ENCODE data around the gene ESF1.

The ESF1 gene

DNA sequence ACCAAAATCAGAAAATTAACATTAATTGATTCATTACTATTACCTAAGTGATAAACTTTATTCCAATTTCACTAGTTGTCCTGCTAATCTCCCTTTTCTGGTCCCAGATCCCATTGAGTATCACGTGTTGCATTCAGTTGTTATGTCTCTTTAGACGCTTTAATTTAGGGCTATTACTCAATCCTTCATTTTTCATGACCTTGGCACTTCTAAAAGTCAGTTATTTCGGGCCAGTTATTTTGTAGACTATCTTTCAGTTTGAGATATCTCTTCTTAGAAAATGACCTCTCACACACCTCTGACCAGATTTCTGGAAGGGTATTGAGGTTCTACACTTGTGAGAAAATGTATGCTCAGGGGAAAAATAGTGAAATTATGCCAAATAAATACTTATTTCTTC, 112.0 kb downstream of the ESF1 start:
- no peak overlapping the region for H3K4me3 ChIP-seq (ENCODE audit: low read depth, low read length)
- TF ChIP-seq, protein P1, sequence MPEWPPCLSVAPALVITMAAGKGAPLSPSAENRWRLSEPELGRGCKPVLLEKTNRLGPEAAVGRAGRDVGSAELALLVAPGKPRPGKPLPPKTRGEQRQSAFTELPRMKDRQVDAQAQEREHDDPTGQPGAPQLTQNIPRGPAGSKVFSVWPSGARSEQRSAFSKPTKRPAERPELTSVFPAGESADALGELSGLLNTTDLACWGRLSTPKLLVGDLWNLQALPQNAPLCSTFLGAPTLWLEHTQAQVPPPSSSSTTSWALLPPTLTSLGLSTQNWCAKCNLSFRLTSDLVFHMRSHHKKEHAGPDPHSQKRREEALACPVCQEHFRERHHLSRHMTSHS (tag by site-specific recombination; IDR thresholded peaks at IDR 0.05) = no peak
- TF ChIP-seq ZNF404 (tag by site-specific recombination; IDR thresholded peaks at IDR 0.05) (no peak), KLF1 (tag by site-specific recombination; IDR thresholded peaks at IDR 0.05) (no peak), PRDM1 (tag by site-specific recombination; IDR thresholded peaks at IDR 0.05) (no peak), ZNF114 (tag by site-specific recombination; IDR thresholded peaks at IDR 0.05) (no peak), GLI2 (tag by site-specific recombination; IDR thresholded peaks at IDR 0.05; ENCODE audit: borderline replicate concordance, low read depth) (no peak)
- TF ChIP-seq, protein P2, sequence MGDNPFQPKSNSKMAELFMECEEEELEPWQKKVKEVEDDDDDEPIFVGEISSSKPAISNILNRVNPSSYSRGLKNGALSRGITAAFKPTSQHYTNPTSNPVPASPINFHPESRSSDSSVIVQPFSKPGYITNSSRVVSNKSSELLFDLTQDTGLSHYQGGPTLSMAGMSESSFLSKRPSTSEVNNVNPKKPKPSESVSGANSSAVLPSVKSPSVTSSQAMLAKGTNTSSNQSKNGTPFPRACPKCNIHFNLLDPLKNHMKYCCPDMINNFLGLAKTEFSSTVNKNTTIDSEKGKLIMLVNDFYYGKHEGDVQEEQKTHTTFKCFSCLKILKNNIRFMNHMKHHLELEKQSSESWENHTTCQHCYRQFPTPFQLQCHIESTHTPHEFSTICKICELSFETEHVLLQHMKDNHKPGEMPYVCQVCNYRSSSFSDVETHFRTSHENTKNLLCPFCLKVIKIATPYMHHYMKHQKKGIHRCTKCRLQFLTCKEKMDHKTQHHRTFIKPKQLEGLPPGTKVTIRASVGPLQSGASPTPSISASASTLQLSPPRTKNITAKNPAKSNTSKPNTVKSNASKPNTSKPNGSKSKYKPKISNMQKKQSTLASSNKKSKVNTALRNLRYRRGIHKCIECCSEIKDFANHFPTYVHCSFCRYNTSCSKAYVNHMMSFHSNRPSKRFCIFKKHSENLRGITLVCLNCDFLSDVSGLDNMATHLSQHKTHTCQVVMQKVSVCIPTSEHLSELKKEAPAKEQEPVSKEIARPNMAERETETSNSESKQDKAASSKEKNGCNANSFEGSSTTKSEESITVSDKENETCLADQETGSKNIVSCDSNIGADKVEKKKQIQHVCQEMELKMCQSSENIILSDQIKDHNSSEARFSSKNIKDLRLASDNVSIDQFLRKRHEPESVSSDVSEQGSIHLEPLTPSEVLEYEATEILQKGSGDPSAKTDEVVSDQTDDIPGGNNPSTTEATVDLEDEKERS (tag by site-specific recombination; IDR thresholded peaks at IDR 0.05) = no peak
- TF ChIP-seq, protein P3, sequence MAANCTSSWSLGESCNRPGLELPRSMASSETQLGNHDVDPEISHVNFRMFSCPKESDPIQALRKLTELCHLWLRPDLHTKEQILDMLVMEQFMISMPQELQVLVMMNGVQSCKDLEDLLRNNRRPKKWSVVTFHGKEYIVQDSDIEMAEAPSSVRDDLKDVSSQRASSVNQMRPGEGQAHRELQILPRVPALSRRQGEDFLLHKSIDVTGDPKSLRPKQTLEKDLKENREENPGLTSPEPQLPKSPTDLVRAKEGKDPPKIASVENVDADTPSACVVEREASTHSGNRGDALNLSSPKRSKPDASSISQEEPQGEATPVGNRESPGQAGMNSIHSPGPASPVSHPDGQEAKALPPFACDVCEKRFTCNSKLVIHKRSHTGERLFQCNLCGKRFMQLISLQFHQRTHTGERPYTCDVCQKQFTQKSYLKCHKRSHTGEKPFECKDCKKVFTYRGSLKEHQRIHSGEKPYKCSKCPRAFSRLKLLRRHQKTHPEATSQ (tag by site-specific recombination; IDR thresholded peaks at IDR 0.05) = no peak
- H3K4me1 ChIP-seq (ENCODE audit: control insufficient read depth, insufficient read depth, low read length) = 0 out of 2 replicates have a peak, but pooled peaks cover 1% of the 10 kb centered on the region
- CTCF ChIA-PET = no interaction called here
- H3K9me3 ChIP-seq (ENCODE audit: control insufficient read depth, insufficient read depth, low read depth, low read length) = no peaks in the 10 kb centered on the region
- no peak overlapping the region for H3K27ac ChIP-seq (ENCODE audit: extremely low read depth, low read depth, low read length)
- H3K36me3 ChIP-seq (ENCODE audit: control insufficient read depth in 2 of 2, insufficient read depth in 1 of 2, low read length in 2 of 2) = no peaks in the 10 kb centered on the region
- POLR2A ChIA-PET = no interaction called here

DNA sequence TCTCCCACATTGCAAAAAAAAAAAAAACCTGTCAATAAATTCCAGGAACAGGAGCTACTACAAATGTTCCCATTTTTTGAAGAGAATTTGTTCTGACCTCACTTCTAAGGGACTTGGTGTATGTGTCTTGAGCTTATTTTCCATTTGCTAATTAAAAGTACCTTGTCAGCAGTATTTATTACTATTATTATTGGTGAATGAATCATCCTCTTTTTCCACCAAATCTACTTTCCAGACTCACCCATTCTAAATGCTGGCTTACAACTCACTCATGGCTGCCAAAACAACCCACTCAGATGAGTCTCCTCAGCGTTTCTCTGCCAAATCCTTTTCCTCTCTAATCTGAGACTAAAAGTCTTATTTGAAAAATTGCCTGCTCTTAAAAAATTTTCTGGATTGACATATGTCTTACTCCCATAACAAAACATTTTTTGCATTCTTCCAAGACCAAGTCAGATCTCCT, 112.8 kb downstream of the ESF1 start:
- Histone ChIP-seq H3K36me3 (ENCODE audit: control insufficient read depth in 2 of 2, insufficient read depth in 1 of 2, low read length in 2 of 2) (no peaks in the 10 kb centered on the region), H3K27ac (ENCODE audit: extremely low read depth, low read depth, low read length) (no peak overlapping the region), H3K4me1 (ENCODE audit: control insufficient read depth, insufficient read depth, low read length) (no peaks in the 10 kb centered on the region), H3K4me3 (ENCODE audit: low read depth, low read length) (no peak overlapping the region), H3K9me3 (ENCODE audit: control insufficient read depth, insufficient read depth, low read depth, low read length) (no peaks in the 10 kb centered on the region)
- CTCF ChIA-PET = interaction anchor here (0.6 to 0.8 kb wide), 2 partner anchors 9 to 349 kb away, joined by 3 to 6 read pairs; no protein-coding TSS in a partner anchor
- POLR2A ChIA-PET = no interaction called here
- no peak for TF ChIP-seq ZNF350 (tag by site-specific recombination; IDR thresholded peaks at IDR 0.05)
- TF ChIP-seq ZNF266 (tag by site-specific recombination; IDR thresholded peaks at IDR 0.05; ENCODE audit: low read depth) = no peak
- no peak for TF ChIP-seq ZNF558 (tag by site-specific recombination; IDR thresholded peaks at IDR 0.05)
- no peak for TF ChIP-seq ZNF843 (tag by site-specific recombination; IDR thresholded peaks at IDR 0.05)
- no peak for TF ChIP-seq ZNF10 (tag by site-specific recombination; IDR thresholded peaks at IDR 0.05)
- TF ChIP-seq, protein P4, sequence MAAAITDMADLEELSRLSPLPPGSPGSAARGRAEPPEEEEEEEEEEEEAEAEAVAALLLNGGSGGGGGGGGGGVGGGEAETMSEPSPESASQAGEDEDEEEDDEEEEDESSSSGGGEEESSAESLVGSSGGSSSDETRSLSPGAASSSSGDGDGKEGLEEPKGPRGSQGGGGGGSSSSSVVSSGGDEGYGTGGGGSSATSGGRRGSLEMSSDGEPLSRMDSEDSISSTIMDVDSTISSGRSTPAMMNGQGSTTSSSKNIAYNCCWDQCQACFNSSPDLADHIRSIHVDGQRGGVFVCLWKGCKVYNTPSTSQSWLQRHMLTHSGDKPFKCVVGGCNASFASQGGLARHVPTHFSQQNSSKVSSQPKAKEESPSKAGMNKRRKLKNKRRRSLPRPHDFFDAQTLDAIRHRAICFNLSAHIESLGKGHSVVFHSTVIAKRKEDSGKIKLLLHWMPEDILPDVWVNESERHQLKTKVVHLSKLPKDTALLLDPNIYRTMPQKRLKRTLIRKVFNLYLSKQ (tag by site-specific recombination; IDR thresholded peaks at IDR 0.05; ENCODE audit: borderline replicate concordance) = no peak
- no peak for TF ChIP-seq ZSCAN16 (tag by site-specific recombination; IDR thresholded peaks at IDR 0.05)
- TF ChIP-seq ZNF214 (tag by site-specific recombination; IDR thresholded peaks at IDR 0.05; ENCODE audit: borderline replicate concordance) = no peak
- TF ChIP-seq, protein P5, sequence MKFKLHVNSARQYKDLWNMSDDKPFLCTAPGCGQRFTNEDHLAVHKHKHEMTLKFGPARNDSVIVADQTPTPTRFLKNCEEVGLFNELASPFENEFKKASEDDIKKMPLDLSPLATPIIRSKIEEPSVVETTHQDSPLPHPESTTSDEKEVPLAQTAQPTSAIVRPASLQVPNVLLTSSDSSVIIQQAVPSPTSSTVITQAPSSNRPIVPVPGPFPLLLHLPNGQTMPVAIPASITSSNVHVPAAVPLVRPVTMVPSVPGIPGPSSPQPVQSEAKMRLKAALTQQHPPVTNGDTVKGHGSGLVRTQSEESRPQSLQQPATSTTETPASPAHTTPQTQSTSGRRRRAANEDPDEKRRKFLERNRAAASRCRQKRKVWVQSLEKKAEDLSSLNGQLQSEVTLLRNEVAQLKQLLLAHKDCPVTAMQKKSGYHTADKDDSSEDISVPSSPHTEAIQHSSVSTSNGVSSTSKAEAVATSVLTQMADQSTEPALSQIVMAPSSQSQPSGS (tag by site-specific recombination; IDR thresholded peaks at IDR 0.05; ENCODE audit: low read depth) = no peak
- TF ChIP-seq ZNF621 (tag by site-specific recombination; IDR thresholded peaks at IDR 0.05) = no peak
- TF ChIP-seq SETDB1 (IDR thresholded peaks at IDR 0.05; ENCODE audit: insufficient read length, low read length) = no peak
- TF ChIP-seq HOXA7 (CRISPR knock-in tag; IDR thresholded peaks at IDR 0.05; ENCODE audit: borderline replicate concordance) = no peak
- TF ChIP-seq, protein P6, sequence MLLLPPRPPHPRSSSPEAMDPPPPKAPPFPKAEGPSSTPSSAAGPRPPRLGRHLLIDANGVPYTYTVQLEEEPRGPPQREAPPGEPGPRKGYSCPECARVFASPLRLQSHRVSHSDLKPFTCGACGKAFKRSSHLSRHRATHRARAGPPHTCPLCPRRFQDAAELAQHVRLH (tag by site-specific recombination; IDR thresholded peaks at IDR 0.05) = no peak
- TF ChIP-seq, protein P7, sequence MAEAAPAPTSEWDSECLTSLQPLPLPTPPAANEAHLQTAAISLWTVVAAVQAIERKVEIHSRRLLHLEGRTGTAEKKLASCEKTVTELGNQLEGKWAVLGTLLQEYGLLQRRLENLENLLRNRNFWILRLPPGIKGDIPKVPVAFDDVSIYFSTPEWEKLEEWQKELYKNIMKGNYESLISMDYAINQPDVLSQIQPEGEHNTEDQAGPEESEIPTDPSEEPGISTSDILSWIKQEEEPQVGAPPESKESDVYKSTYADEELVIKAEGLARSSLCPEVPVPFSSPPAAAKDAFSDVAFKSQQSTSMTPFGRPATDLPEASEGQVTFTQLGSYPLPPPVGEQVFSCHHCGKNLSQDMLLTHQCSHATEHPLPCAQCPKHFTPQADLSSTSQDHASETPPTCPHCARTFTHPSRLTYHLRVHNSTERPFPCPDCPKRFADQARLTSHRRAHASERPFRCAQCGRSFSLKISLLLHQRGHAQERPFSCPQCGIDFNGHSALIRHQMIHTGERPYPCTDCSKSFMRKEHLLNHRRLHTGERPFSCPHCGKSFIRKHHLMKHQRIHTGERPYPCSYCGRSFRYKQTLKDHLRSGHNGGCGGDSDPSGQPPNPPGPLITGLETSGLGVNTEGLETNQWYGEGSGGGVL (tag by site-specific recombination; IDR thresholded peaks at IDR 0.05) = no peak
- no peak for TF ChIP-seq ZNF629 (tag by site-specific recombination; IDR thresholded peaks at IDR 0.05)
- TF ChIP-seq ZNF391 (tag by site-specific recombination; IDR thresholded peaks at IDR 0.05; ENCODE audit: borderline replicate concordance, low read depth) = no peak
